Astrocyte (in vitro differentiated cells and primary cell): ENCODE results near the gene SHANK2.

Source experiments
- CTCF ChIP-seq: IDR thresholded peaks from 2 replicates; pipeline ENCODE4 v1.5.1; 2011; ENCODE audit warnings: low read depth, mild to moderate bottlenecking, inconsistent platforms, low read length, moderate library complexity; ENCODE audit not compliant: insufficient read depth
- EZH2 ChIP-seq: IDR thresholded peaks from 2 replicates; pipeline ENCODE4 v1.6.1; 2012; ENCODE audit warnings: mild to moderate bottlenecking, low read length, inconsistent platforms; ENCODE audit not compliant: insufficient read depth

GRCh38 chr11:71240061-71240690 is 12.2 kb downstream of the SHANK2 start:
- no peak for TF ChIP-seq CTCF
- TF ChIP-seq EZH2, result no peak
